NCI-H526 treated with DMSO at 0.1 percent for 48 hours (cell line): ENCODE measurements around the gene NRTN.
A peak's percentile ranks its signal among the peaks of the same experiment; 100 is the strongest.

ENCODE experiments used
- DNase-seq: peaks from one replicate; lab custom pipeline; 2025; lab: John Stamatoyannopoulos, UW

The NRTN gene

GRCh38 chr19:5790559-5791520 lies 14.0 kb upstream of the NRTN start, which contains the start of gene DUS3L:
TSS of gene DUS3L (minus strand) at chr19:5791163. CDS start at chr19:5791141, 22 bp downstream.
- peak; percentile 87 for DNase-seq

DNA sequence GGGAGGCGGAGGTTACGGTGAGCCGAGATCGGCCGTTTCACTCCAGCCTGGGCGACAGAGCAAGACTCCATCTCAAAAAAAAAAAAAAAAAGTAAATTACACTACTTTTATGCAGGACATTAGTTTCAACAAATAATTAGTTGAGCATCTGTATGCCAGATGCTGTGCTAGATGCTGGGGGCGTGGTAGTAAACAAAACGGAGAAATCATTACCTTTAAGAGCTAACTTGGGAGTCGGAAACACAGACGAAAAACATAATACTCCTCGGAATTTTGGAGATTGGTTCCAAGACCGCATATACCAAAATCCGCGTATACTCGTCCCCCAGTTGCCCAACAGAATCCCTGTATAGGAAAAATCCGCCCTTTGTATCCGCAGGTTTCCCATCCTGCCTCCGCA lies 12.6 kb upstream of the NRTN start:
- DNase-seq = no peak

- DNase-seq = no peak
These were observed 11.7 kb upstream of the NRTN start for GRCh38 chr19:5793188-5793587.

- DNase-seq = no peak
These were observed 9.4 kb upstream of the NRTN start for GRCh38 chr19:5795382-5795919.

GRCh38 chr19:5798244-5798643 lies 6.6 kb upstream of the NRTN start:
- no peak for DNase-seq

GRCh38 chr19:5799247-5800241 lies 5.3 kb upstream of the NRTN start:
- no peak for DNase-seq

- no peak for DNase-seq
These were observed 4.3 kb upstream of the NRTN start for GRCh38 chr19:5800361-5801270.

DNA sequence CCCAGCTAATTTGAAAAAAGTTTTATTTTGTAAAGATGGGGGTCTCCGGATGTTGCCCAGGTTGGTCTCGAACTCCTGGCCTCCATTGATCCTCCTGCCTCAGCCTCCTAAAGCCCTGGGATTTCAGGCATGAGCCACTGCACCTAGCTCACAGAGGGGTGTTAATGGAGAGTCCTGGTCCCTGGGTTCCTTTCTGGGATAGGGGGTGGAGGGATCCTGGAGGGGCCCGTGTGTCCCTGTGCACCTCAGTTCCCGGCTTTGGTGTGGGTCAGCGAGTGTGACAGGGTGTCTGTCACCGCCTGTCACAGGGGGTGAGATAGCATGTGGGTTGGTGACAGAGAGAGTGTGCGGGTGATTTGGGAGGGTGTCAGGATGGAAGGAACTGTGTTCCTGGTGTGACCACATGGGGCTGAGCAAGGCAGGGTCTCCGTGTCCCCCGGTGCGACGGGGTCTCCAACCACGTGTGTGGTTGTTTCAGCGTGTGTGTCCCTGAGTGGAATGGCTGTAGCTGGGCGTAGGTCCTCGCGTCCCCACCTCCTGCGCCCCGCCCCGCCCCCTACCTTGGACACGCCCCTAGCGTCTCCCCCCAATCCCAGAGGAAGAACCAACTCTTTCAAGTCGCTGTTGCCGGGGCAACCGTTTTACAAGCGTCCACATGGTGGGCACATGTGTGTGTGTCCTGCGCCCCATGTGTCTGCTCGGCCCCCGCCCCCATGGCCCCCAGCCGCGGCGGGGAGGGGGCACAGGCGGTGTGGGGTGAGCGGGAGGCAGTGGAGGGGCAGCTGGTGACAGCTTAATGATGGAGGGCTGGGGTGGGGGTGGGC lies 2.9 kb upstream of the NRTN start:
- no peak for DNase-seq

GRCh38 chr19:5803441-5803751 lies 1.5 kb upstream of the NRTN start:
- no peak for DNase-seq

DNA sequence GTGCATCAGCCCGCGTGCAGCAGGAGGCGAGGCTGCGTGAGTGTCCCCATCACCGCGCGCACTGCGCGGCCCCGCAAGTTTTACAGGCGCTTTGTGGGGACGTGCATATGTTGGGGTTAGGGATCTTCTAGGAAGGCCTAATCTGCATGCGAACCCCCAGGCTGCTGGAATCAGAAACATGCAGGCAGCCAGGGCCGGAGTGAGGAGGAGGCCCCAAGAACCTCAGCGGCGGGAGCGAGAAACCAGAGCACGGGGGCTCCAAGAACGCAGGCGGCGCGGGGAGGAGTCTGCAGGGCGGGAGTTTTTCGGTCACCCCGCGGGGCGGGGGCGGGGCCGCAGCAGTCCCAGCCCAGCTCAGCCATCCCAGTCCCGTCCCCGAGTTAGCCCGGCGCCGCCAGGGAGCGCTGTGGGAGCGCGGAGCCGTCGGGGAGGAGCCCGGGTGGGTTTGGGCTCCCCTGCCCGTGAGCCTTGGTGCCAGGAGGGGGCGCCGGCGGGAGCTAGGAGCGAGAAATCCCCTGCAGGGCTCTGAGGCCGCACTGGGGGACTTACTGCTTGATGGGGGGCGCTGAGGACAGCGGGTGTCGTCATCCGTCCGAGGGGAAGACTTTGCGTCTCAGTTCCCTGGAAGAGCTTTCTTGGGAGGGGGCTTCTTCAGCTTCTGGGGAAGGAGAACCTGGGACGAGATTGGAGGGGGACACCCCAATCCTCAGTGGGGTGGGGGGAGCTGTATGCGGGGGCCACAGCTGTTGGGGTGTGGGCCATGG lies 933 bp upstream of the NRTN start:
- peak; percentile 60 for DNase-seq

DNA sequence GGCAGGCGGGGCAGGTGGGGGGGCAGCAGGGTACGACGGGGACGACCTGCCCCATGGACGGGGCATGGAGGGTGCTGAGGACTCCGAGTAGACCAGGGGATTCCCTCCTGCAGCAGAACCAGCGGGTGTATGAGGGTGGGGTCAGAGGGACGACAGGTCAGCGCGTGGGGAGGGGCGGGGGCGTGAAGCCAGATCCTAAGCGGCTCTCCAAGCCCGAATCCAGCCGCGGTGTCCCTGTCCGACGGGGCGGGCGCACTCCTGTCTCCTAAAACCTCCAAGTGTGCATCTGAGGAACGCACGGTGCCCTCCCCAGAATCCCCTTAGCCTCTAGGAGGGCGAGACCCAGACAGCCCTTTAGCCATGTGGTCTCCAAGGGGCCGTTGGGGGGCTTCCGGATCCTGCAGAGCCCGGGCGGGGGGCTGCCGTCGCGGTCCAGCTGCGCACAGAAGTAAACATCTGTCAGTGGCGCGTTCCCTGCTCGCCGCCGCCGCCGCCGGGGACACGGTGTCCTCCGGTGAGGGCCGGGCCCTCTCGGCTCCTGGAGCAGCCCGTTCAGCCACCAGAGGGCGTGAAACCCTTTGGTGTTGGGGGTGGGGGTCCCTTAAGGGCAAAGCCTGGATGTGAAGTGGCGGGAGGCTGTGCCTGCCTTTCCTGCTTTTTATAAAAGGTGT lies 730 bp downstream of the NRTN start:
- DNase-seq = peak; percentile 8

DNA sequence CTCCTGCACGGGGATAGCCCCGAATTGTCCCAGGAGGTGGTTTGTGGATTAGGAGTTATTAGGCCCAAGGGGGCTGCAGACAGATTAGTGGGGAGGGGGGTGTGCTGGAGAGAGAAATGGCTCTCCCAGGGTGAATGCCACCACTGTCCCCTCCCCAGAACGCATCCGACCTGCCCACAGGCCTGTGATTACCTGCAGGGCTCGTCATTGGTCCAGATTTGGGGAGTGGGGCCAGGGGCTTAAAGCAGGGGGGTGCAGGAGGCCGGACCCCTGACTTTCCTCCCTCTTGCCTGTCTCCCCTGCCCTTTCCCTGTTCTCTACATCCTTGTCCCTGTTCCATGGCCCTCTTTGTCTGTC lies 1.2 kb downstream of the NRTN start:
- no peak for DNase-seq

GRCh38 chr19:5806905-5807304 lies 2.0 kb downstream of the NRTN start:
- DNase-seq = no peak

GRCh38 chr19:5808120-5808816 lies 3.4 kb downstream of the NRTN start:
- DNase-seq = no peak

DNA sequence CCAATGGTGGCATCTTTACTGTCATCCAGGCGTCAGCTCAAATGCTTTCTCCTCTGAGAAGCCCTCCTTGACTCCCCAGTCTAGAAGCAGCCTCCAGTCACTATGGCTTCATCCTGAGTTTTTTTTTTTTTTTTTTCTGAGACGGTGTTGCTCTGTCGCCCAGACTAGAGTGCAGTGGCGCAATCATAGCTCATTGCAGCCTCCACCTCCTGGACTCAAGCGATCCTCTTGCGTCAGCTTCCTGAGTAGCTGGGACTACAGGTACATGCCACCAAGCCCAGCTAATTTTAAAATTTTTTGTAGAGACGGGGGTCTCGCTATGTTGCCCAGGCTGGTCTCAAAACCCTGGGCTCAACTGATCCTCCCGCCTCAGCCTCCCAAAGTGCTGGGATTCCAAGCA lies 4.2 kb downstream of the NRTN start:
- no peak for DNase-seq

DNA sequence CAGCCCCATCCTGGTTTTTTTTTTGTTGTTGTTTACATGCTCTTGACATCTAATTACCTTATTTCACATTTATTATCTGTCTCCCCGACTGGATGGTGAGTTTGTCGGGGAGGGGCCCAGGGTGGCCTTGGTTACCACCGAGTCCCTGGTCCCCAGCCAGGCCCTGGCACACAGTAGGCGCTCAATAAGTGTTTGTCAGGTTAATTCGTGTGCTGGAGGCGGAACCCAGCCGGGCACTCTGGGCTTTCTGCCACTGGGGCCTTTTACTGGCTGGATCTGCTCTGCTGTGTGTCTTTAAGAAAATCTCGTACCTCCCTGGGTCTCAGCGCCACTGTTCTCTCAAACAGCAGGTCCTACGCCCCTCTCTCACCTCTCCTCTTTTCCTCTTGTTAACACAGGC lies 4.6 kb downstream of the NRTN start:
- DNase-seq = no peak

GRCh38 chr19:5811117-5811516 lies 6.2 kb downstream of the NRTN start:
- no peak for DNase-seq

- DNase-seq = no peak
These were observed 9.4 kb downstream of the NRTN start for GRCh38 chr19:5814123-5814851.
